HL-60 (cell line): ENCODE measurements around the gene EYS.

Source experiments
- CTCF ChIP-seq: IDR thresholded peaks from one replicate; pipeline ENCODE4 v1.5.1; 2011; ENCODE audit warnings: low read length, control low read depth, inconsistent platforms; ENCODE audit not compliant: insufficient read depth
- POLR2AphosphoS5 ChIP-seq: IDR thresholded peaks from 2 replicates; pipeline ENCODE4 v1.6.1; 2012; ENCODE audit warnings: low read depth

GRCh38 chr6:64243618-64244017 lies 1463.4 kb downstream of the EYS start:
- TF ChIP-seq POLR2AphosphoS5 (no peak), CTCF (no peak)
